HEK293 (cell line): ENCODE measurements around the gene GNA12.

Experiments
- CTCF ChIA-PET: fragments of 350-600 bp; formaldehyde crosslinking; extraction: SDS; loops from one replicate; lab custom pipeline; 2021; ENCODE audit warnings: antibody characterized with exemption; lab: Yijun Ruan, JAX
- POLR2A ChIA-PET: fragments of 300-600 bp; formaldehyde crosslinking; extraction: SDS; loops from one replicate; lab custom pipeline; 2020; ENCODE audit warnings: antibody characterized with exemption, inconsistent platforms; lab: Yijun Ruan, JAX
- H3K27ac ChIP-seq: fragments of 200-500 bp; sonication (Bioruptor generic); 2 replicates; pipeline ENCODE4 v1.5.1; 2014; ENCODE audit warnings: low read depth, low read length, control low read depth, inconsistent platforms; ENCODE audit errors: extremely low read depth
- H3K36me3 ChIP-seq, 2 experiments: fragments of 200-500 bp in 1 of 2; sonication (Bioruptor generic) in 1 of 2; 1 replicate in 1 of 2; 2 replicates in 1 of 2; pipeline ENCODE4 v1.5.1; 2014 to 2017; ENCODE audit warnings: inconsistent platforms in 2 of 2, low read length in 2 of 2; ENCODE audit not compliant: control insufficient read depth in 2 of 2, insufficient read depth in 1 of 2
- H3K4me1 ChIP-seq: fragments of 200-500 bp; sonication (Bioruptor generic); 2 replicates; pipeline ENCODE4 v1.5.1; 2014; ENCODE audit warnings: mild to moderate bottlenecking, low read length, inconsistent platforms; ENCODE audit not compliant: control insufficient read depth, insufficient read depth
- H3K4me3 ChIP-seq: 2 replicates; pipeline ENCODE4 v1.5.1; 2011; ENCODE audit warnings: low read depth, mild to moderate bottlenecking, control low read depth, low read length, moderate library complexity
- H3K9me3 ChIP-seq: fragments of 200-500 bp; sonication (Bioruptor generic); 2 replicates; pipeline ENCODE4 v1.5.1; 2014; ENCODE audit warnings: low read depth, low read length, inconsistent platforms; ENCODE audit not compliant: control insufficient read depth, insufficient read depth
- KLF1 ChIP-seq: fragments of 450-650 bp; formaldehyde crosslinking; IDR thresholded peaks from 2 replicates; pipeline ENCODE4 v1.5.1; 2016; ENCODE audit warnings: missing biosample characterization, missing genetic modification characterization
- MYNN ChIP-seq: fragments of 450-650 bp; formaldehyde crosslinking; IDR thresholded peaks from 2 replicates; pipeline ENCODE4 v1.5.1; 2016; ENCODE audit warnings: missing biosample characterization, missing genetic modification characterization, borderline replicate concordance
- PBX3 ChIP-seq: sonication (generic); formaldehyde crosslinking; IDR thresholded peaks from 2 replicates; pipeline ENCODE4 v1.8.1; 2022; ENCODE audit warnings: mild to moderate bottlenecking, moderate library complexity, missing genetic modification reagents
- REPIN1 ChIP-seq: fragments of 450-650 bp; formaldehyde crosslinking; IDR thresholded peaks from 2 replicates; pipeline ENCODE4 v1.5.1; 2017; ENCODE audit warnings: missing biosample characterization, missing genetic modification characterization, low read depth
- SP7 ChIP-seq: fragments of 450-650 bp; formaldehyde crosslinking; IDR thresholded peaks from 2 replicates; pipeline ENCODE4 v1.5.1; 2016; ENCODE audit warnings: missing biosample characterization, missing genetic modification characterization
- ZBTB10 ChIP-seq: fragments of 450-650 bp; formaldehyde crosslinking; IDR thresholded peaks from 2 replicates; pipeline ENCODE4 v1.5.1; 2016; ENCODE audit warnings: missing biosample characterization, missing genetic modification characterization
- ZEB2 ChIP-seq: fragments of 450-650 bp; formaldehyde crosslinking; IDR thresholded peaks from 2 replicates; pipeline ENCODE4 v1.5.1; 2016; ENCODE audit warnings: missing biosample characterization, missing genetic modification characterization
- ZNF121 ChIP-seq: fragments of 450-650 bp; formaldehyde crosslinking; IDR thresholded peaks from 2 replicates; pipeline ENCODE4 v1.5.1; 2016; ENCODE audit warnings: missing biosample characterization, missing genetic modification characterization
- ZNF138 ChIP-seq: fragments of 450-650 bp; formaldehyde crosslinking; IDR thresholded peaks from 2 replicates; pipeline ENCODE4 v1.5.1; 2016; ENCODE audit warnings: missing biosample characterization, missing genetic modification characterization, borderline replicate concordance
- ZNF214 ChIP-seq: fragments of 450-650 bp; formaldehyde crosslinking; IDR thresholded peaks from 2 replicates; pipeline ENCODE4 v1.5.1; 2017; ENCODE audit warnings: missing biosample characterization, mild to moderate bottlenecking, missing genetic modification characterization, borderline replicate concordance
- ZNF24 ChIP-seq: fragments of 450-650 bp; formaldehyde crosslinking; IDR thresholded peaks from 2 replicates; pipeline ENCODE4 v1.5.1; 2016; ENCODE audit warnings: missing biosample characterization, missing genetic modification characterization
- ZNF292 ChIP-seq: fragments of 450-650 bp; formaldehyde crosslinking; IDR thresholded peaks from 2 replicates; pipeline ENCODE4 v1.5.1; 2016; ENCODE audit warnings: low read depth, missing biosample characterization, missing genetic modification characterization, borderline replicate concordance
- ZNF341 ChIP-seq: fragments of 450-650 bp; formaldehyde crosslinking; IDR thresholded peaks from 2 replicates; pipeline ENCODE4; 2016; ENCODE audit warnings: low read depth, missing biosample characterization, missing genetic modification characterization
- ZNF394 ChIP-seq: fragments of 450-650 bp; formaldehyde crosslinking; IDR thresholded peaks from 2 replicates; pipeline ENCODE4 v1.5.1; 2016; ENCODE audit warnings: missing biosample characterization, missing genetic modification characterization, mild to moderate bottlenecking, moderate library complexity, borderline replicate concordance
- ZNF433 ChIP-seq: fragments of 450-650 bp; formaldehyde crosslinking; IDR thresholded peaks from 2 replicates; pipeline ENCODE4 v1.5.1; 2016; ENCODE audit warnings: missing biosample characterization, missing genetic modification characterization, low read depth
- ZNF473 ChIP-seq: fragments of 450-650 bp; formaldehyde crosslinking; IDR thresholded peaks from 2 replicates; pipeline ENCODE4 v1.5.1; 2017; ENCODE audit warnings: missing biosample characterization, missing genetic modification characterization
- ZNF521 ChIP-seq: fragments of 450-650 bp; formaldehyde crosslinking; IDR thresholded peaks from 2 replicates; pipeline ENCODE4 v1.5.1; 2017; ENCODE audit warnings: missing biosample characterization, mild to moderate bottlenecking, missing genetic modification characterization
- ZNF548 ChIP-seq: fragments of 450-650 bp; formaldehyde crosslinking; IDR thresholded peaks from 2 replicates; pipeline ENCODE4 v1.5.1; 2016; ENCODE audit warnings: missing biosample characterization, missing genetic modification characterization
- ZNF664 ChIP-seq: fragments of 450-650 bp; formaldehyde crosslinking; IDR thresholded peaks from 2 replicates; pipeline ENCODE4 v1.5.1; 2016; ENCODE audit warnings: missing biosample characterization, missing genetic modification characterization
- ZNF791 ChIP-seq: fragments of 450-650 bp; formaldehyde crosslinking; IDR thresholded peaks from 2 replicates; pipeline ENCODE4 v1.5.1; 2016; ENCODE audit warnings: missing biosample characterization, missing genetic modification characterization
- ZNF792 ChIP-seq: fragments of 450-650 bp; formaldehyde crosslinking; IDR thresholded peaks from 2 replicates; pipeline ENCODE4 v1.5.1; 2016; ENCODE audit warnings: missing biosample characterization, missing genetic modification characterization
- ZNF837 ChIP-seq: fragments of 450-650 bp; formaldehyde crosslinking; IDR thresholded peaks from 2 replicates; pipeline ENCODE4 v1.5.1; 2016; ENCODE audit warnings: missing biosample characterization, missing genetic modification characterization
- ZSCAN4 ChIP-seq: fragments of 450-650 bp; formaldehyde crosslinking; IDR thresholded peaks from 2 replicates; pipeline ENCODE4 v1.5.1; 2017; ENCODE audit warnings: missing biosample characterization, missing genetic modification characterization
- TF ChIP-seq, protein P1 (sequence below): fragments of 450-650 bp; formaldehyde crosslinking; conservative IDR thresholded peaks from 2 replicates; pipeline ENCODE4 v1.5.1; 2016; ENCODE audit warnings: low read depth, missing biosample characterization, missing genetic modification characterization
- TF ChIP-seq, protein P2 (sequence below): fragments of 450-650 bp; formaldehyde crosslinking; IDR thresholded peaks from 2 replicates; pipeline ENCODE4 v1.5.1; 2017; ENCODE audit warnings: missing biosample characterization, mild to moderate bottlenecking, missing genetic modification characterization, moderate library complexity

Gene GNA12

GRCh38 chr7:2755531-2755930, 88.6 kb downstream of the GNA12 start (continued):
- TF ChIP-seq ZNF292 (tag by site-specific recombination): no peak
- no peak for TF ChIP-seq ZNF837 (tag by site-specific recombination)
- TF ChIP-seq ZNF548 (tag by site-specific recombination): no peak
- TF ChIP-seq ZNF138 (tag by site-specific recombination): no peak
- TF ChIP-seq ZEB2 (tag by site-specific recombination): no peak
- TF ChIP-seq ZNF792 (tag by site-specific recombination): no peak
- no peak for TF ChIP-seq ZNF664 (tag by site-specific recombination)
- no peak for TF ChIP-seq ZNF24 (tag by site-specific recombination)
- TF ChIP-seq ZNF214 (tag by site-specific recombination): no peak

DNA sequence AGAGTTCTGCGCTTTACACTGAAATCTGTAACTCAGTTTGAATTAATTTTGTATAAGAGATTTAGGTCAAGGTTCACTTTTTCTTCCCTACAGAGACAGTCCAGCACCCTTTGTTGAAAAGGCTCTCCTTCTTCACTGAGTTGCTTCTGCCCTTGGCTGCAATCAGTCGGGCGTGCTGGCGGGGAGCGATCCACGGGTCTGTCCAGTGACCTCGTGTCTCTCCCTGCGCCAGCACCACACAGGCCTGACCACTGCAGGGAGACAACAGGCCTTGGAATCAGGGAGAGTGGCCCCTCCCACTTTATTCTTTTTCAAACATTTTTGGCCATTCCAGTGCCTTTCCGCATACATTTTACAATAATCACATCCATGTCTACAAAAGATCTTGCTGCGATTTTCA, 89.2 kb downstream of the GNA12 start:
- no peak overlapping the region for H3K27ac ChIP-seq
- no peak for TF ChIP-seq ZNF433 (tag by site-specific recombination)
- no peak for TF ChIP-seq PBX3
- no peak for TF ChIP-seq ZBTB10 (tag by site-specific recombination)
- TF ChIP-seq KLF1 (tag by site-specific recombination): no peak
- no peak for TF ChIP-seq ZSCAN4 (tag by site-specific recombination)
- TF ChIP-seq, protein P1, sequence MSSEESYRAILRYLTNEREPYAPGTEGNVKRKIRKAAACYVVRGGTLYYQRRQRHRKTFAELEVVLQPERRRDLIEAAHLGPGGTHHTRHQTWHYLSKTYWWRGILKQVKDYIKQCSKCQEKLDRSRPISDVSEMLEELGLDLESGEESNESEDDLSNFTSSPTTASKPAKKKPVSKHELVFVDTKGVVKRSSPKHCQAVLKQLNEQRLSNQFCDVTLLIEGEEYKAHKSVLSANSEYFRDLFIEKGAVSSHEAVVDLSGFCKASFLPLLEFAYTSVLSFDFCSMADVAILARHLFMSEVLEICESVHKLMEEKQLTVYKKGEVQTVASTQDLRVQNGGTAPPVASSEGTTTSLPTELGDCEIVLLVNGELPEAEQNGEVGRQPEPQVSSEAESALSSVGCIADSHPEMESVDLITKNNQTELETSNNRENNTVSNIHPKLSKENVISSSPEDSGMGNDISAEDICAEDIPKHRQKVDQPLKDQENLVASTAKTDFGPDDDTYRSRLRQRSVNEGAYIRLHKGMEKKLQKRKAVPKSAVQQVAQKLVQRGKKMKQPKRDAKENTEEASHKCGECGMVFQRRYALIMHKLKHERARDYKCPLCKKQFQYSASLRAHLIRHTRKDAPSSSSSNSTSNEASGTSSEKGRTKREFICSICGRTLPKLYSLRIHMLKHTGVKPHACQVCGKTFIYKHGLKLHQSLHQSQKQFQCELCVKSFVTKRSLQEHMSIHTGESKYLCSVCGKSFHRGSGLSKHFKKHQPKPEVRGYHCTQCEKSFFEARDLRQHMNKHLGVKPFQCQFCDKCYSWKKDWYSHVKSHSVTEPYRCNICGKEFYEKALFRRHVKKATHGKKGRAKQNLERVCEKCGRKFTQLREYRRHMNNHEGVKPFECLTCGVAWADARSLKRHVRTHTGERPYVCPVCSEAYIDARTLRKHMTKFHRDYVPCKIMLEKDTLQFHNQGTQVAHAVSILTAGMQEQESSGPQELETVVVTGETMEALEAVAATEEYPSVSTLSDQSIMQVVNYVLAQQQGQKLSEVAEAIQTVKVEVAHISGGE (tag by site-specific recombination): no peak
- TF ChIP-seq ZNF791: no peak
- TF ChIP-seq ZNF473 (tag by site-specific recombination): no peak
- no peak for TF ChIP-seq ZNF521 (tag by site-specific recombination)
- TF ChIP-seq, protein P2, sequence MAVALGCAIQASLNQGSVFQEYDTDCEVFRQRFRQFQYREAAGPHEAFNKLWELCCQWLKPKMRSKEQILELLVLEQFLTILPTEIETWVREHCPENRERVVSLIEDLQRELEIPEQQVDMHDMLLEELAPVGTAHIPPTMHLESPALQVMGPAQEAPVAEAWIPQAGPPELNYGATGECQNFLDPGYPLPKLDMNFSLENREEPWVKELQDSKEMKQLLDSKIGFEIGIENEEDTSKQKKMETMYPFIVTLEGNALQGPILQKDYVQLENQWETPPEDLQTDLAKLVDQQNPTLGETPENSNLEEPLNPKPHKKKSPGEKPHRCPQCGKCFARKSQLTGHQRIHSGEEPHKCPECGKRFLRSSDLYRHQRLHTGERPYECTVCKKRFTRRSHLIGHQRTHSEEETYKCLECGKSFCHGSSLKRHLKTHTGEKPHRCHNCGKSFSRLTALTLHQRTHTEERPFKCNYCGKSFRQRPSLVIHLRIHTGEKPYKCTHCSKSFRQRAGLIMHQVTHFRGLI (tag by site-specific recombination): no peak
- no peak for TF ChIP-seq ZNF394 (tag by site-specific recombination)
- no peak for TF ChIP-seq REPIN1 (tag by site-specific recombination)
- TF ChIP-seq ZNF121: no peak
- TF ChIP-seq SP7 (tag by site-specific recombination): no peak
- no peak for TF ChIP-seq MYNN
- no peak for TF ChIP-seq ZNF341 (tag by site-specific recombination)
- H3K9me3 ChIP-seq: no peaks in the 10 kb centered on the region
- H3K4me1 ChIP-seq: peaks cover 6% of the 10 kb centered on the region
- POLR2A ChIA-PET: no interaction called here
- no peak overlapping the region for H3K4me3 ChIP-seq
- H3K36me3 ChIP-seq: no peaks in the 10 kb centered on the region
- CTCF ChIA-PET: no interaction called here
